Activated CD4-positive, alpha-beta T cell treated with anti-CD3 and anti-CD28 coated beads for 1 hour (primary cell): ENCODE data around the gene SPECC1L.

Experiments
- DNase-seq: peaks from one replicate; pipeline ENCODE4 v3.0.0-alpha.2; 2020

Gene SPECC1L

DNA sequence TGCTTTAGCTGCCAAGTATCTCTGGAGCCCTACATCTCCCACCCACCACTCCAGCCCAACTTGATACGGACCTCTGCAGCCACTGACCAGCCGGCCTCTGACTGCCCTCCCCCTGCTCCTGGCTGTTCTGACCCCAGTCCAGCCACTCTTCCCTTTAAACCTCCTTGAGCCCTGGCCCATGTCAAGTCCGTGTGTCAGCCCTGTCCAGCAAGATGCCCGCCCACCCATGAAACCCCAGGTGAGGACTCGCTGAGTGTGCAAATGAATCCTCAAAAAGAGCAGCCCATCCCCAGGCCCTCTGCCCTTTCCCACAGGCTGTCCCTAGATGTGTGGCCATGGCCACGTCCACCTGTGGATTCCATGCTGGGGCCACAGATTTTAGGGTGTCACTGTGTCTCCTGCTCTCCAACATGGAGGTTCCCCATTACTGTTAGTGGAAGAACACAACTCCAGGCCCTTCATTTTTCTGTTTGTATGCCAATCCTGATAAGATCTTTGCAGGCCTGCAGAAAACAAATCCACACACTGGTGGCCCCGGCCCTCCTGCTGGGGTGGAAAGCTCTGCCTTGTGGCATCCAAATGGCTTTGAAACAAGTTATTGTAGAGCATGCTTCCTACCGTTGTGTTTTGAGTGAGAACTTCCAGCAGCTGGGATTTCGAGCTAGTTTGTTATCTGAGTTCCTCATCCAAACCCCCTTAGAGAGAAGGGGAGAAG lies 134.1 kb downstream of the SPECC1L start:
- no peak for DNase-seq

- DNase-seq = no peak
Measured at GRCh38 chr22:24405631-24406321, 135.1 kb downstream of the SPECC1L start.

GRCh38 chr22:24406322-24407277 lies 136.0 kb downstream of the SPECC1L start:
- no peak for DNase-seq

DNA sequence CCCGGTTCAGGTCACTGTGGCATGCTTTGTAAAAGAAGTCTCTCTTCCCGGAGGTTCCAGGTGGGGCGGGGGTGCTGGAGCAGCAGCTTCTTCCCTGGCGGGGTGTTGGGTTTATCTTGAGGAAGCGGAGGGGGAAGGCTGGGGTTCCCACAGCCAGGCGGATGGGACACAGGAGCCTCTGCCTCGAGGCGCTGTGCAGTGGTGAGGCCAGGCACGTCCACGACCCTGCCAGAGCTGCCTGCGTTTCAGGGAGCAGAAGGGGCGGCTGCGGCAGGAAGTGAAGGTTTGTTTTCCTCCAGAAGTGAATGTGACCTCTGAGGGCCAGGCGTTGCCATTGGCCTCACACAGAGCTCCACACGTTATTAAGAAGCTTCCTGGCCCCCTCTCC lies 136.6 kb downstream of the SPECC1L start:
- DNase-seq = no peak

- no peak for DNase-seq
Measured at GRCh38 chr22:24407884-24408283, 137.3 kb downstream of the SPECC1L start.

GRCh38 chr22:24408630-24409029 lies 138.0 kb downstream of the SPECC1L start:
- DNase-seq = no peak

DNA sequence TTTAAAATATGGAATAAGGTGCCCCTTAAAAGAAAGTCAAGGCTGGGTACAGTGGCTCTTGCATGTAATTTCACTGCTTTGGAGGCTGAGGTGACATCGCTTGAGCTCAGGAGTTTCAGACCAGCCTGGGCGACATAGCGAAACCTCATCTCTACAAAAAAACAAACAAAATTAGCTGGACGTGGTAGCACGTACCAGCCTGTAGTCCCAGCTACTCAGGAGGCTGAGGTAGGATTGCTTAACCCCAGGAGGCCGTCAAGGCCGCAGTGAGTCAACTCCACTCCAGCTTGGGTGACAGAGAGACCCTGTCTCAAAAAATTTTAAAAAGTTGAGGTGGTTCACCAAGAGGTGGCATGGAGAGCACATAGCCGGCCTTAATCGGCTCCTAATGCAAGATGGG lies 139.1 kb downstream of the SPECC1L start:
- no peak for DNase-seq

DNA sequence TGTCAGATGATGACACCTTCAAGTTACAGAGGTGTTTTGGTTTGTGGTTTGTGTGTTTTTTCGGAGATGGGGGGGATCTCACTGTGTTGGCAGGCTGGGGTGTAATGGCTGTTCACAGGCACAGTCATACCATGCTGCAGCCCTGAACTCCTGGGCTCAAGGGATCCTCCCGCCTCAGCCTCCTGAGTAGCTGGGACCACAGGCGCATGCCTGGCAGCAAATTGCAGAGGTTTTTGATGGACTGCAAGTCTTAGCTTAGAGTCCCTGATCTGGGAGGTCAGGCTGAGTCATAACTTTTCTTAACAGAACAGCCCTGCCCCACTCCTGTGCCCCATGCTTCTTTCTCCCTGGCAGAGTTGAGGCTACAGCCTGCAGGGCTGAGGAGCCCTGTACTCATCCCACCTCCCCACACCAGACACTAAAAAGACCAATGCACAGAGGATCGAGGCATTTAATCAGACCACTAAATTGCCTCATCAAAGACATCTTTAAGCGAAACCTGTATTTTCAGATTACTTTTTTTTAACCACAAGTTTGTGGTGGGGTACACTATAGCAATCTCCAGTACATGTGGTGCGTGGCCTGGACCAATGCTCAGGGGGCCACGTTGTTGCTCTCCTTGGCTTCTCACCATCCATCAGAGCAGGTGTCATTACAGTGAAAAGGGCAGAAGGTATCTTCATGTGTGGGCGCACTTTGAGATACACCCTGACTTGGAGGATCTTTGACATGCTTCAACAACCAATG lies 139.7 kb downstream of the SPECC1L start:
- DNase-seq = no peak

- no peak for DNase-seq
Measured at GRCh38 chr22:24411256-24412004, 140.8 kb downstream of the SPECC1L start.

GRCh38 chr22:24412274-24412673 lies 141.6 kb downstream of the SPECC1L start:
- DNase-seq = no peak

GRCh38 chr22:24413271-24413670 lies 142.6 kb downstream of the SPECC1L start:
- DNase-seq = no peak

GRCh38 chr22:24413736-24414385 lies 143.2 kb downstream of the SPECC1L start:
- no peak for DNase-seq

- DNase-seq = no peak
Measured at GRCh38 chr22:24414523-24414922, 143.9 kb downstream of the SPECC1L start.

- DNase-seq = no peak
Measured at GRCh38 chr22:24414984-24415945, 144.6 kb downstream of the SPECC1L start.

- no peak for DNase-seq
Measured at GRCh38 chr22:24416095-24416494, 145.5 kb downstream of the SPECC1L start.

DNA sequence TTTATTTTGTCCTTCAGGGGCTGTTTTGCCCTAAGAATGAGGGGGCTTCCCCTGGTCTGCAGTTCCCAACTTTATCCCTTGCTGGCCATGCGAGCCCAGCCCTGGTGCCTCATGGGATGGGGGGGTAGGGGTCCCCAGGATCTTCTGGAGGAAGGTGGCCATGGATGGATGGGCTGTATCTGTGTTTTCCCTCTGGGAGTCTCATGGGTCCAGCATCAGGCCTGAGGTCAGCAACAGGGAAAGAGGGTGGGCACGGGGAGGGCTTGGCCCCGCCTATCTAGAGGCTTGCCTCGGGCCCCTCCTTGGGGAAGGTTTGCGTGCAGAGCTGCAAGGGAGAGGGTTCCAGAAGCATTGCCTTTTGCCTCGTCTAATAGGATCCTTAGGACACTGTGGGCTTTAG lies 146.0 kb downstream of the SPECC1L start:
- no peak for DNase-seq

DNA sequence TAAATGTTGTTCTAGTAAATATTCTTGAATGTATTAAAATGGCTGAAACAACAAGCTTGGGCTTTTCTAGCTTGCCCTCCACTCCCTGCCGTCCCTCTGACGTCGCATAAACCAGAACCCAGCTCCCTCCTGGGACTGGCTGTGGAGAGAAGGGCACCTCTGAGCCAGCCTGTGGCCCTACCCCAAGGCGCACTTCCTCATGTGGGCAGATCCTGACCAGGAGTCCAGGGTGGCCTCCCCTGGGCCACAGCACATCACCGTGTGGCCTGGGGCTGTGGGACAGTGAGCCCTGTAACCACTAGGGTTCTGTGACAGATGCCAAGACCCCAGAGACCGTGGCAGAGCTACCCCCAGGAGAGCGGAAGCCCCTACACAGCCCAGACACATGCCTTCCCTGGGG lies 146.6 kb downstream of the SPECC1L start:
- no peak for DNase-seq

GRCh38 chr22:24417901-24418641 lies 147.4 kb downstream of the SPECC1L start:
- DNase-seq = no peak

DNA sequence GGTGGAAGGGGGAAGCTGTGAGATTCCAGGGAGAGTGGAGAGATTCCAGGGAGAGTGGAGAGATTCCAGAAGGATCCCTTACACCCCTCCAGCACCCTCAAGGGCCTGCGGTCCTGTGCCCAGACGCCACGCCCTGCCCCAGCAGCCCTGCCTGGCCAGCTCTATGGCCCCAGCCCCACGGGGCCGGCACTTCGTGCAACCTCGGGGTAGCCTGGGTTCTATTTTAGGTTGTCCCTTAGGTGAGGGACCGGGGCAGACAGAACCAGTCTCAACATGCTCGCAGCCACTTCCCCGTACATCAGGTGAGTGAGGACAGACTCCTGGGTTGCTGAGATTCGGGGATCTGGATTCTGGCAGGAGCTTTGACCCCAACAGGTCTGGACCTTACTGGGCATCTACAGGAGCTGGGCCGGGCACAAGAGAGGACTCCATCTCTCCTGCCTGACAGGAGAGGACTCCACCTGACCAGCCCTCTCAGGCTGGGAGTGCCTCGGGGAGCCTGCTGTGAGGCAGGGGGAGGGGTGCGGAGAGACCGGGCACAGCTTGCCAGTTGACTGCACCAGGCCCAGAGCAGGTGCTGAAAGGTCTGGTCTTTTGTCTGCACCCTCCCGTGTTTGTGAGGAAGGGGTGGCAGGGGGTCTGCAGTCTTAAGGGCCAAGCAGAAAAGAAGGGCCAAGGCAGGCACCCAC lies 148.3 kb downstream of the SPECC1L start:
- no peak for DNase-seq
